GM19438 (cell line): ENCODE data around the gene TAS1R1.
"Not testable (repeated sequence)": the region's sequence is repeated elsewhere in the genome, so short reads cannot be mapped to it uniquely, and the experiment has no call there.

Experiments
- ATAC-seq: cut with Tn5 transposase; IDR thresholded peaks from one replicate; pipeline ENCODE4 v1.9.1; 2021; ENCODE audit warnings: low read depth; ENCODE audit not compliant: unreplicated experiment

Gene TAS1R1

GRCh38 chr1:6587261-6588005 is 32.3 kb downstream of the TAS1R1 start:
- no peak for ATAC-seq

DNA sequence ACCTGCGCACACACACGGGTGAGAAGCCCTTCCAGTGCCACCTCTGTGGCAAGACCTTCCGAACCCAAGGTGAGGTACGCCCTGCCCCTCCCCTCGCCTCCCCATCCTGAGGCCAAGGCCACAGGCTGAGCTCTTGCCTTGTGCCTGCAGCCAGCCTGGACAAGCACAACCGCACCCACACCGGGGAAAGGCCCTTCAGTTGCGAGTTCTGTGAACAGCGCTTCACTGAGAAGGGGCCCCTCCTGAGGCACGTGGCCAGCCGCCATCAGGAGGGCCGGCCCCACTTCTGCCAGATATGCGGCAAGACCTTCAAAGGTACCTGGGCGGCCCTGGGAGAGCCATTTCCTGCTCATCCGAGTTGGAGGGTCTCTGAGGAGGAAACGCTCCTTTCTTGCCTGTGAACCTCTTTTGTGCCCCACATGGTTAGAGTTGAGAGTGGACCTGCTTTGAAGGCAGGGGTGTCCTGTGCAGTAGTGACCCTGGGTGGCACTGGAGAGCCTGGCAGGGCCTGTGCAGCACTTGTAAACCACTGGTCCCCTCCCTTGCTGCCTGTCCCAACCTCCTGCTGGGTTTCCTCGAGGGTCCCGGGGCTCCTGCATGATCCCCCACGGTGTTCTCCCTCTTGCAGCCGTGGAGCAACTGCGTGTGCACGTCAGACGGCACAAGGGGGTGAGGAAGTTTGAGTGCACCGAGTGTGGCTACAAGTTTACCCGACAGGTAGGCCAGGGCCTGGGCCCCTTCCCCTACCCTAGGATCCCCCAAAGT is 33.2 kb downstream of the TAS1R1 start:
- ATAC-seq = no peak

DNA sequence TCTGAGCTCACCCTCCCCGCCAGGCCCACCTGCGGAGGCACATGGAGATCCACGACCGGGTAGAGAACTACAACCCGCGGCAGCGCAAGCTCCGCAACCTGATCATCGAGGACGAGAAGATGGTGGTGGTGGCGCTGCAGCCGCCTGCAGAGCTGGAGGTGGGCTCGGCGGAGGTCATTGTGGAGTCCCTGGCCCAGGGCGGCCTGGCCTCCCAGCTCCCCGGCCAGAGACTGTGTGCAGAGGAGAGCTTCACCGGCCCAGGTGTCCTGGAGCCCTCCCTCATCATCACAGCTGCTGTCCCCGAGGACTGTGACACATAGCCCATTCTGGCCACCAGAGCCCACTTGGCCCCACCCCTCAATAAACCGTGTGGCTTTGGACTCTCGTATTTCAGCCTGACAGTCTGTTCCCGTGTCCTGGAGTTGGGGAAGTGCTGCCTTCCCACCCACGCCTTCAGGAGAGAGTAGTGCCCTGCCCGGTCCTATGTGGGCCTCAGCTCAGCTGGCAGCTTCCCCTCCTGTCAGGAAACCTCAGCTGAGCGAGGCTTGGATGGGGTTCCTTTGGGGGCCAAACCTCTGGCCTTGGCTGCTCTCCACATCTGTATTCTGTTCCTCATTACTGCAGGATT is 33.9 kb downstream of the TAS1R1 start:
- no peak for ATAC-seq

DNA sequence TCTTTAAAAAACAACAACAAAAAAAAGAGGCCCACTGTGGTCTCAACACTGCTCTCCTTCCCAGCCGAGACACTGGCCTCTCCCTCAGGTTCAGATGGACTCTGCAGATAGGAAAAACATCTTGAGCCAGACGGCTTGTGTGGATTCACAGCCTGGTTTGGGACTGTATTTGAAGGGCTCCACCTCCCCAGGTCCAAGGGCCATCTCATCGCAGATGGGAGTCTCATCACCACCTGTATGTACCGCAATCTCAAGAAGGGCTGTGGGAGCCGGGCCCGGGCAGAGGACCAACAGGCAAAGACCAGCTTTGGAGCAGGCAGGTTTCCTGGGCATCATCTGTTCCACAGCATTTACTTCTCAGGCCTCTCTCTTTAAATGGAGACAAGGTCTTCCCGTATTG is 34.9 kb downstream of the TAS1R1 start:
- no peak for ATAC-seq

DNA sequence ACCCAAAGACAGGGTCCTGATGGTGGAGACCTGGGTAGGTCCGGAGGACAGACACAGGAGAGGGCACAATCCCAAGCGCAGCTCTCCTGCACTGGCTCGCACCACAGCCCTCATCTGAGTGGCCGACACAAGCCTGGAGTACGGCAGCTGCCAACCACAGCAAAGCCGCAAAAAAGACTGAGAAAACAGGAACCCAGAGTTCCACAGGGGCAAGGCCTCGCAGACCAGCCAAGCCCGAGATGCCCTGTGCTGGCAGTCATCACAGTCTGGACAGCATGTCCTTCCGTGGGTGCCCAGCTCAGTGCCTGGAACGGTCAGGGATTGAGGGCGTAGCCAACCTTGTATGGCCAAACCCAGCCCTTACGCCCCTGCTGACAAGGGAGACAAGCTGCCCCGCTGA is 36.1 kb downstream of the TAS1R1 start:
- no peak for ATAC-seq

DNA sequence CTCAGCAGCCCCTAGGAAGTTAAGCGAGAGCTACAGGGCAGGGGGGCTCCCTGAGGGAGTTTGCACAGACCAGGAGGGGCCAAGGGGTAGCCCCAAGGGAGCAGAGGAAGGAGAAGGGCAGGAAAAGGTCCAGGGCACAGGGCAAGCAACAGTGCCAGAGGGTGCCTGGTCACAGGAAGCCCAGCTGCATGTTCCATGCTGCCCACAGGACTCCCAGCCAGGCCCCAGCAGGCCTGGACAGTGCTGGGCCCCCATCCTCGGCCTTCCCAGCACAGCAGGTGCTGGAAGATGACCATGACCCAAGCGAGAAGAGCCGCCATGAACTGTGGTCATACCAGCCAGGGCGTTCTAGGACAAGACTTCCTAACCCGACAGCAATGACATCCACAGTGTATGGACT is 36.5 kb downstream of the TAS1R1 start:
- ATAC-seq = no peak

DNA sequence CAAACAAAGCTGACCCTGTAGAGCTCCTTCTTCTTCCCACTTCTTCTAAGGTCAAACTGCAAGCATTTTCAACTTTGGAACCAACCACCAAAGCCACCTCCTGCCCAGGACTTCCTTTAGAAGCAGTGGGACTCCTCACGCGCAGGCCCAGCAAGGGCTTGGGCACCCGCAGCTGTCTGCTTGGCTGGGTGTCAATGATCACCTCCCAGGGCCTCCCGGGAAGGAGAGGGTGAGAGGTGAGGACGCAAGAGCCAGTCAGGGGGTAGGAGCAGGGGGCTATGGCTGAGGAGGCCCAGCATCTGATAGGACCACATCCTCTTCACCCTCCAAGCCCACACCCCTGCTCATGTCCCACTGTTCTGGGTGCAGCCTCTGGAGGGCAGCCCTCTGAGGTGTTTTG is 37.3 kb downstream of the TAS1R1 start:
- no peak for ATAC-seq

DNA sequence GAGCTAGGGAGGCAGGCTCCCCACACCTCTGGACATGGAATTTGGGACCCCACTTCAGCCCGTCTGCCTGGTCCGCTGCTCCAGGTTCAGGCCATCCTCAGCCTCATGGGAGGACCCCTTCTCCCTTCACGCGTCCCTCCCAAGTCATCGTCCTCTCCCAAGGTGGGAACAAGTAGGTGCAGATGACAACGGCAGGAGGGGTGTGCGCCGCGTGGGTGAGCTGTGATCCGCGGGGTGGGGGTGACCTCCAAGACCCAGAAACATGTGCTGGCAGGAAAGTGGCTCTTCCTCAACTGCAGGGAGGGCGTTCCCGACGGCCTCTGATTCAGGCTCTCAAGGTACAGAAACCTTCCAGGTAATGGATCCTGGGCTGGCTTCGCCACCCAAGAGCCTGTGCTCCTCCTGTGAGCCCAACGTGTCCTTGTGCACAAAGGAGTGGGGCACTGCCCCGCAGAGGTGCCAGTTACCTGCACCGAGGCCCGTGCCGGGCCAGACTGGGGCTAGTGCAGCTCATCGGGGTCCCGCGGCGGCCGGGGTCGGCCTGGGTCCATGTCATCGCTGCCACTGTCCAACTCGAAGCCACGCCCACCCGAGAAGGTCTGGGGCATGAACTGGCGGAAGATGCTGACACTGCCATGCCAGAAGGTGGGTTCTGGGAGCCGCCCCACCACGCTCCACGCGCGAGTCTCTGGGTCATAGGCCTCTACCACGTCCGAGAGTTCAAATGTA is 37.9 kb downstream of the TAS1R1 start:
- ATAC-seq = no peak

- ATAC-seq = no peak
Observed at GRCh38 chr1:6593810-6594209, 38.7 kb downstream of the TAS1R1 start.

- ATAC-seq = no peak
Observed at GRCh38 chr1:6594977-6595740, 40.1 kb downstream of the TAS1R1 start.

- no peak for ATAC-seq
Observed at GRCh38 chr1:6596351-6596750, 41.2 kb downstream of the TAS1R1 start.

GRCh38 chr1:6596886-6597776 is 42.0 kb downstream of the TAS1R1 start:
- no peak for ATAC-seq

- no peak for ATAC-seq
Observed at GRCh38 chr1:6597777-6598131, 42.6 kb downstream of the TAS1R1 start.

GRCh38 chr1:6599141-6599975 is 44.3 kb downstream of the TAS1R1 start:
- no peak for ATAC-seq

DNA sequence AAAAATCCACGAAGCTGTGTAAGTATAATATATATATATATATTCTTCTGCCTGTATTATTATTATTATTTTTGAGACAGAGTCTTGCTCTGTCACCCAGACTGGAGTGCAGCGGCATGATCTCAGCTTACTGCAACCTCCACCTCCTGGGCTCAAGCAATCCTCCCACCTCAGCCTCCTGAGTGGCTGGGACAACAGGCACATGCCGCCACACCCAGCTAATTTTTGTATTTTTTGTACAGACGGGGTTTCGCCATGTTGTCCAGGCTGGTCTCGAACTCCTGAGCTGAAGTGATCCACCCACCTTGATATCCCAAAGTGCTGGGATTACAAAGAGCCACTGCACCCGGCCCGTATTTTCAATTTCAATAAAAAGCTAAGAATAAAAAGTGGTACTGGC is 44.9 kb downstream of the TAS1R1 start:
- ATAC-seq = not testable (repeated sequence)

DNA sequence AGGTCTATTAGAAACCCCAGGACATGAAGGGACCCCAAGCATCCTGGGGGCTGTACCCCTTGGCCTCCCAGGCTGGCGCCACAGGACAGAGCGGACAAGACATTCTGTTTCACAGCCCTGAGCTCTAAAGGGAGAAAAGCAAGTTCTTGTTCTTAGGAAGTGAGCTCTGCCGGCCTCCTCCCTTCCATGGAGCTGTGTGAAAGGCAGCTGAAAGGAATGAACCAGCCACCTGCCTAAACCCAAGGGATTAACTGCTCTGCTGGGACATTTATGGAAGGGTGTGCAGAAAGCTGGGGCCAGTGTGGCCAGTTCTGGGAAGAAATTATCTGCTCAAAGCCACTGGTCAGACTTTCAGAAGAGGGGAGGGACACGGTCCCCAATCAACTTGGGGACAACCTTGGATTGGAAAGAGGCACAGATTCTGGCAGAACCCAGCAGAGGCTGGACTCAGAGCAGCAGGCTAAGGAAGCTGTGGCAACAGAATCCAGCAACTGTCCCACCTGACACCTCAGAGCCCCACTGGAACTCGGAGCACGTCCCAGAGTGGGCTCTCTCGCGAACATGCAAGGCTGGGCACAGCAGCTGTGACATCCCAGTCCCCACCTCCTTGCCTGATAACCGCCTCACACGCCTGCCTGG is 45.4 kb downstream of the TAS1R1 start:
- ATAC-seq = no peak

DNA sequence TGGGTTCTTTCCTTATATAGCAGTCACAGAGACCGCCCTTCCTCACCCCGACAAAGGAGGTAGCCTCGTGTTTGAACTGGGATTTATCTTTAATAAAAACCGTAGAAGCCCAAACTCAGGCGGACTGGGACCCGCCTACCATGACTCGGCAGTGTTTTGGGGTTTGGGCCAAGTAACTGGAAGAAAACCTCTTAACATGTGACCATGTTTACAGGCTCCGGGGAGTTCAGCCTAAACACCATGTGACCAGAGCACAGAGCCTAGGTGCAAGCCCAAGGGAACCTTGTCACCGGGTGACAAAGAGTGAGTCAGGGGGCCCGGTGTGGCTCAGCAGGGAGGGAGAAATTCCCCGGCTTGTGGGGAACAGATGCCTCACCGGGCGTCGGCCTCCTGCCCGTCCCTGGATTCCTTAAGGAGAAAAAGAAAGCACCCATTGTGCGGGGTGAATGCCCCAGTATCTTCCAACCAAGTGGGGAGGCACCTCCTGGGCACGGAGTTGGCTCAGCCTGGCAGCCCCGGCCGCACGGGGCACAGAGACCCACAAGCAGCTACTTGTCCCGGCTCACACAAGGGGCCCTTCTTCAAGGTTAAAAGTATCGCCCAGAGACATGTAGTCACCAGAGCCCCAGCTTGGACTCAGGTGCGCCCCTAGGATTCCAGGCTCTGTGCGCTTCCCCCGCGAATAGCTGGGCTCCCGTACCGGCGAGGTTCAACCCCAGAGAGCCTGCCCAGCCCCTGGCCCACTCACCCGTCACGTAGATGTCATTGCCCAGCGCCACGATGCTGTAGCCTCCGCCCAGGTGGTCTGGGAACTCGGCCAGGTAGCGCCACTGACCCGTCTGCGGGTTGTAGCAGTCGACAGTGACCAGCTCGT is 46.2 kb downstream of the TAS1R1 start:
- peak; percentile 30 for ATAC-seq
